AML-193 (cell line): ENCODE results near the gene EIF2S2.

ENCODE experiments used
- DNase-seq, 2 experiments: peaks; one replicate each; lab custom pipeline; 2025; lab: John Stamatoyannopoulos, UW

Gene EIF2S2

GRCh38 chr20:34122274-34122980 lies 10.4 kb upstream of the EIF2S2 start:
- DNase-seq: no peak

GRCh38 chr20:34120213-34120612 lies 8.2 kb upstream of the EIF2S2 start:
- no peak for DNase-seq

GRCh38 chr20:34115232-34115631 lies 3.2 kb upstream of the EIF2S2 start:
- DNase-seq: no peak

GRCh38 chr20:34114809-34115208 lies 2.8 kb upstream of the EIF2S2 start:
- DNase-seq: no peak

GRCh38 chr20:34112600-34113101 lies 608 bp upstream of the EIF2S2 start:
- no peak for DNase-seq

GRCh38 chr20:34110745-34111641 lies 1.1 kb downstream of the EIF2S2 start:
- DNase-seq: peak; percentile 67 to 70

- no peak for DNase-seq
Observed at GRCh38 chr20:34110025-34110744, 1.9 kb downstream of the EIF2S2 start.

GRCh38 chr20:34109442-34109841 lies 2.6 kb downstream of the EIF2S2 start:
- no peak for DNase-seq

- no peak for DNase-seq
Observed at GRCh38 chr20:34108616-34109174, 3.3 kb downstream of the EIF2S2 start.

- no peak for DNase-seq
Observed at GRCh38 chr20:34105978-34106675, 5.9 kb downstream of the EIF2S2 start.

- no peak for DNase-seq
Observed at GRCh38 chr20:34104059-34104458, 8.0 kb downstream of the EIF2S2 start.

GRCh38 chr20:34102342-34102741 lies 9.7 kb downstream of the EIF2S2 start:
- DNase-seq: no peak

GRCh38 chr20:34100576-34100975 lies 11.5 kb downstream of the EIF2S2 start:
- DNase-seq: no peak

- no peak for DNase-seq
Observed at GRCh38 chr20:34099675-34100074, 12.4 kb downstream of the EIF2S2 start.

- DNase-seq: no peak
Observed at GRCh38 chr20:34098570-34098969, 13.5 kb downstream of the EIF2S2 start.

- no peak for DNase-seq
Observed at GRCh38 chr20:34096699-34097444, 15.2 kb downstream of the EIF2S2 start.

GRCh38 chr20:34095825-34096224 lies 16.2 kb downstream of the EIF2S2 start:
- DNase-seq: no peak

GRCh38 chr20:34093895-34094294 lies 18.1 kb downstream of the EIF2S2 start:
- DNase-seq: no peak

GRCh38 chr20:34091637-34092200 lies 20.3 kb downstream of the EIF2S2 start:
- no peak for DNase-seq

- no peak for DNase-seq
Observed at GRCh38 chr20:34090645-34091044, 21.4 kb downstream of the EIF2S2 start.
